ENCODE data around the gene TOM1L2.
"Not testable (repeated sequence)": the region's sequence is repeated elsewhere in the genome, so short reads cannot be mapped to it uniquely, and the experiment has no call there.

Gene TOM1L2

GRCh38 chr17:17963066-17963465 is 9.1 kb downstream of the TOM1L2 start:
- no peak for DNase-seq (ENCODE audit: low spot score)
- no peak for TF ChIP-seq CTCF (conservative IDR thresholded peaks at IDR 0.05; ENCODE audit: low read depth)
- ChIA-PET POLR2A (ENCODE audit: low non-redundant PET) (interaction anchor here (0.8 kb wide), 1 partner anchor 106 kb away, joined by 3 read pairs; no protein-coding TSS in a partner anchor), CTCF (no interaction called here)
- H3K27ac ChIP-seq, result no peak overlapping the region

- DNase-seq (ENCODE audit: low spot score), result no peak
- CTCF ChIA-PET, result interaction anchor here (0.6 kb wide), 1 partner anchor 292 kb away, joined by 3 read pairs; no protein-coding TSS in a partner anchor
- POLR2A ChIA-PET (ENCODE audit: low non-redundant PET), result no interaction called here
These were observed 11.6 kb downstream of the TOM1L2 start for GRCh38 chr17:17960500-17961030.

GRCh38 chr17:17959520-17960361 is 12.5 kb downstream of the TOM1L2 start:
- CTCF ChIA-PET, result interaction anchor here (0.6 kb wide), 1 partner anchor 291 kb away, joined by 3 read pairs; no protein-coding TSS in a partner anchor
- no peak for DNase-seq (ENCODE audit: low spot score)
- peak overlapping the region; percentile 71 for H3K27ac ChIP-seq
- TF ChIP-seq CTCF (conservative IDR thresholded peaks at IDR 0.05; ENCODE audit: low read depth), result no peak
- POLR2A ChIA-PET (ENCODE audit: low non-redundant PET), result no interaction called here

More at GRCh38 chr17:17960500-17961030, 11.6 kb downstream of the TOM1L2 start:
- no peak for TF ChIP-seq CTCF (conservative IDR thresholded peaks at IDR 0.05; ENCODE audit: low read depth)
- peak overlapping the region; percentile 71 for H3K27ac ChIP-seq

- no peak for TF ChIP-seq CTCF (conservative IDR thresholded peaks at IDR 0.05; ENCODE audit: low read depth)
- CTCF ChIA-PET, result no interaction called here
- DNase-seq (ENCODE audit: low spot score), result no peak
- H3K27ac ChIP-seq, result peak overlapping the region; percentile 70
- POLR2A ChIA-PET (ENCODE audit: low non-redundant PET), result no interaction called here
These were observed 13.2 kb downstream of the TOM1L2 start for GRCh38 chr17:17958982-17959381.

GRCh38 chr17:17957584-17957916 is 14.7 kb downstream of the TOM1L2 start:
- CTCF ChIA-PET, result no interaction called here
- POLR2A ChIA-PET (ENCODE audit: low non-redundant PET), result no interaction called here
- H3K27ac ChIP-seq, result peak overlapping the region; percentile 99
- TF ChIP-seq CTCF (conservative IDR thresholded peaks at IDR 0.05; ENCODE audit: low read depth), result no peak
- DNase-seq (ENCODE audit: low spot score), result no peak

- POLR2A ChIA-PET (ENCODE audit: low non-redundant PET); DNase-seq (ENCODE audit: low spot score): not testable (repeated sequence)
- CTCF ChIA-PET, result interaction anchor here (0.6 kb wide), 1 partner anchor 184 kb away, joined by 3 read pairs; no protein-coding TSS in a partner anchor
- peak overlapping the region; percentile 99 for H3K27ac ChIP-seq
These were observed 16.3 kb downstream of the TOM1L2 start for GRCh38 chr17:17955790-17956341.

- POLR2A ChIA-PET (ENCODE audit: low non-redundant PET), result no interaction called here
- CTCF ChIA-PET, result interaction anchor here (1.0 kb wide), 1 partner anchor 63 kb away, joined by 4 read pairs; no protein-coding TSS in a partner anchor
These were observed 18.1 kb downstream of the TOM1L2 start for GRCh38 chr17:17954079-17954478.

More at GRCh38 chr17:17954079-17954478, 18.1 kb downstream of the TOM1L2 start:
- no peak overlapping the region for H3K27ac ChIP-seq
- no peak for TF ChIP-seq CTCF (conservative IDR thresholded peaks at IDR 0.05; ENCODE audit: low read depth)
- no peak for DNase-seq (ENCODE audit: low spot score)
